ENCODE results near the gene CTSG.
"Not testable (repeated sequence)": the region's sequence is repeated elsewhere in the genome, so short reads cannot be mapped to it uniquely, and the experiment has no call there.

Gene CTSG

DNA sequence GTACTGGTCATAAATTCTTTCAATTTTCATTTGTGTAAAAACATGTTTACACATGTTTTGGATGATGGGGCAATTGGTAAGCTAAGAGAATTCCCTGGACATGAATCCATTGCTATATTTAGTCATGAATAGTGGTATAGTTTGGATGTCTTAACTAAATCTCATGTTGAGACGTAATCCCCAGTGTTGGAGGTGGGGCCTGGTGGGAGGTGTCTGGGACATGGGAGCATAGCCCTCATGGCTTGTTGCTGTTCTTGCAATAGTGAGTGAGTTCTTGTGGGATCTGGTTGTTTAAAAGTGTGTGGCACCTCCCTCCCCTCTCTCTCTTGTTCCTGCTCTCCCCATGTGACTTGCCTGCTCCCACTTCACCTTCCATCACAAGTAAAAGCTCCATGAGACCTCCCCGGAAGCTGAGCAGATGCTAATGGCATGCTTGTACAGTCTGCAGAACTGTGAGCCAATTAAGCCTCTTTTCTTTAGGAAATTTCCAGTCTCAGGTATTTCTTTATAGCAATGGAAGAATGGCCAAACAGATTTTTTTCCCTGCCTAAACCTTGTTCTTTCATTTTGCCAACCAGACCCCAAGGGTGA, 33.6 kb downstream of the CTSG start:
- no peak for DNase-seq

DNA sequence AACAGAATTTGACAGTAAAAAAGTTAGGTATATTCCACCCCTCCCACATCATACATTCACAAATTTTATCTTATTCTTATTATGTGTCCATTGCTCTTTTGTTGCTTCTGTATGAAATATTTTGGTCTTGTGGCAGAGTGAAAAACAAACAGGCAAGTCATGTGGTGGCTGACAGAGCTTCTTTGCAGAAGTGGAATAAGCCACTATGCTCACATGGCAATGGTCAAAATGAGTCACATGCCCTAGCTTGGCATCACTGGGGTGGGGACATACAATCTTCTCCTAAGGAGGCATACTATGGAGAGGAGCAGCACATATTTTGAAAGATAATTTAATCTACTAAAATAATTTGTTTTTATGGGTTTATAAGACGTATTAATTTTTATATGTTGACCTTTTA, 40.3 kb downstream of the CTSG start:
- no peak for DNase-seq

DNA sequence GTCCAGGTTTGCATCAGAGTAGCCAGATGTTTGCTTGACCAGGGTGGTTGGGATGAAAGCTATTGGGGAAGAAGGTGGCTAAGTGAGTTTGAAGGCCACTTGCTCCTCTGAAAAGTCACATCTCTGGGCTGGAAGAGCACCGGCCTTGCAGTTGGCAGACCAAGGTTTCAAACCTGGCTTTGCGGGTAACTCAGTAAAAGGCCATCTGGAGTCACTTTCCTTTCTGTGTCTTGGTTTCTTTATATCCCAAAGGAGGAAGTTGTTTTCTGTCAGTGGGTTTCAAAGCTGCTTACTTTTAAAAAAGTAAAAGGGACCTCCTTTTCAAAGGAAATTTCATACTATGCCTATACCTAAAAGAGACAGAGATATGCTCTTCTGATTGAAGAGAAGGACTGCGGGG, 41.8 kb downstream of the CTSG start:
- no peak for DNase-seq

DNA sequence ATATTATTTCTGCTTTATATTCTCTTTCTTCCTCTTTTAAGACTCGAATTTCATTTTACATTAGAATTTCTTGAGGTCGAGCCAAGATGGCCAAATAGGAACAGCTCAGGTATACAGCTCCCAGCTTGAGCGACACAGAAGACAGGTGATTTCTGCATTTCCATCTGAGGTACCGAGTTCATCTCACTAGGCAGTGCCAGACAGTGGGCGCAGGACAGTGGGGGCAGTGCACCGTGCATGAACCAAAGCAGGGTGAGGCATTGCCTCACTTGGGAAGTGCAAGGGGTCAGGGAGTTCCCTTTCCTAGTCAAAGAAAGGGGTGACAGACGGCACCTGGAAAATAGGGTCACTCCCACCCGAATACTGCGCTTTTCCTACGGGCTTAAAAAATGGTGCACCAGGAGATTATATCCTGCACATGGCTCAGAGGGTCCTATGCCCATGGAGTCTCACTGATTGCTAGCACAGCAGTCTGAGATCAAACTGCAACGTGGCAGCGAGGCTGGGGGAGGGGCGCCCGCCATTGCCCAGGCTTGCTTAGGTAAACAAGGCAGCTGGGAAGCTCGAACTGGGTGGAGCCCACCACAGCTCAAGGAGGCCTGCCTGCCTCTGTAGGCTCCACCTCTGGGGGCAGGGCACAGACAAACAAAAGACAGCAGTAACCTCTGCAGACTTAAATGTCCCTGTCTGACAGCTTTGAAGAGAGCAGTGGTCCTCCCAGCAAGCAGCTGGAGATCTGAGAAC, 50.0 kb downstream of the CTSG start:
- not testable (repeated sequence) for DNase-seq

All from DMS79 (cell line).